ENCODE results near the gene WFDC2. TPM values are rescaled to one million over a fixed set of nuclear protein-coding genes. Genes with fewer than 3 reads are reported as not detected.

The WFDC2 gene
- total RNA-seq (2012; rRNA removed), result not detected in 2 replicates
- not detected in 2 replicates for polyA plus RNA-seq (2012; rRNA removed)
- not detected in 2 replicates for polyA plus RNA-seq (2012; cell fraction: cytosol; rRNA removed)
- not detected in 2 replicates for polyA plus RNA-seq (2012; cell fraction: nucleus; rRNA removed; ENCODE audit: low replicate concordance)
- percentile 7 among the genes with signal in this experiment for Bru-seq, nascent RNA
- percentile 12 among the genes with signal in this experiment for BruChase-seq, experiment 1, labeled RNA remaining after a 6-hour chase
- not detected for BruChase-seq, experiment 2, labeled RNA remaining after a 2-hour chase
- long read RNA-seq, result 0 reads

- H3K23ac ChIP-seq (ENCODE audit: low read depth, low read length), result no peak within 1 kb of the TSS
- TF ChIP-seq USF2 (IDR thresholded peaks at IDR 0.05; ENCODE audit: low read depth, low read length), result no peak
- DNase-seq, result no peak
- H3K9me3 ChIP-seq (ENCODE audit: control insufficient read depth, insufficient read depth, low read length), result no peaks in the 10 kb centered on the region
- no peak within 1 kb of the TSS for H2BK120ac ChIP-seq (ENCODE audit: low read depth, low read length)
- peak within 1 kb of the TSS; percentile 62; the same call in 1 of the 2 replicates for H3K4me2 ChIP-seq (ENCODE audit: low read depth, low read length)
- H2BK5ac ChIP-seq (ENCODE audit: low read depth, low read length, poor library complexity, severe bottlenecking), result no peak within 1 kb of the TSS
- no peak within 1 kb of the TSS for H3K27ac ChIP-seq (ENCODE audit: insufficient read depth, low read length)
- POLR2A ChIA-PET (ENCODE audit: unreplicated experiment), result no interaction called here
- peak within 1 kb of the TSS; percentile 78 for H2AFZ ChIP-seq (replicated peaks; ENCODE audit: low read length, poor library complexity)
- intact Hi-C loops (cut with micrococcal nuclease), result no loop called here
- H3K4me1 ChIP-seq (ENCODE audit: control insufficient read depth, insufficient read depth, low read length), result no peaks in the 10 kb centered on the region; the same call in 1 of the 2 replicates
- no peak within 1 kb of the TSS for H3K9ac ChIP-seq (ENCODE audit: low read depth, low read length)
- CTCF ChIA-PET, result interaction anchor here (0.8 kb wide), 1 partner anchor 426 kb away, joined by 3 read pairs; no protein-coding TSS in a partner anchor
- no peaks in the 10 kb centered on the region for H4K20me1 ChIP-seq (ENCODE audit: insufficient read depth, low read length)
- BruUV-seq (replicated peaks), result no TSS peak
- H4K8ac ChIP-seq (ENCODE audit: low read depth in 2 of 2, low read length in 2 of 2), result no peak within 1 kb of the TSS
- H2BK15ac ChIP-seq (ENCODE audit: low read depth, low read length), result no peak within 1 kb of the TSS
- in situ Hi-C loops (cut with MboI; ENCODE audit: low sequenced_read_pairs), result no loop called here
- H3K79me1 ChIP-seq (ENCODE audit: low read depth in 1 of 2, low read length in 2 of 2), result no peaks in the 10 kb centered on the region
- WGBS, 2 experiments (ENCODE audit: extremely low coverage in 2 of 2, insufficient read length in 1 of 2), result 3% methylated on average over 16 of the region's 54 CpGs; no CpG with 5 or more reads in 1 of the 2 experiments
- H4K5ac ChIP-seq (ENCODE audit: low read depth, low read length), result no peak within 1 kb of the TSS
- H4K91ac ChIP-seq (ENCODE audit: insufficient read depth, low read depth, low read length), result no peak within 1 kb of the TSS
- H3K36me3 ChIP-seq (ENCODE audit: control insufficient read depth, insufficient read depth, low read length), result no peaks in the 10 kb centered on the region
- H3K18ac ChIP-seq (ENCODE audit: low read depth, low read length), result no peak within 1 kb of the TSS
- no peak within 1 kb of the TSS for H3K4ac ChIP-seq (ENCODE audit: low read depth, low read length)
- H3K27me3 ChIP-seq (ENCODE audit: control insufficient read depth, insufficient read depth, low read length), result peaks cover 43% of the 10 kb centered on the region
- peak within 1 kb of the TSS; percentile 65 for H2AK9ac ChIP-seq (replicated peaks; ENCODE audit: low read depth, low read length, poor library complexity)
- no peak within 1 kb of the TSS for H3K14ac ChIP-seq (replicated peaks; ENCODE audit: low read depth, low read length)
- peak within 1 kb of the TSS; percentile 7; the same call in 1 of the 2 replicates for H3K4me3 ChIP-seq (ENCODE audit: insufficient read depth, low read depth, low read length)
- no peak for ATAC-seq (ENCODE audit: low read depth)
- H3K9me1 ChIP-seq (ENCODE audit: insufficient read depth, low read length), result no peaks in the 10 kb centered on the region
- dilution Hi-C loops (cut with HindIII; ENCODE audit: low sequenced_read_pairs, unreplicated experiment), result no loop called here
- H3K56ac ChIP-seq (ENCODE audit: extremely low read depth, insufficient read depth, low read length), result no peak within 1 kb of the TSS
- no peak within 1 kb of the TSS for H2BK20ac ChIP-seq (ENCODE audit: low read depth, low read length)
- no peak within 1 kb of the TSS for H2AK5ac ChIP-seq (ENCODE audit: low read depth, low read length)
Measured at GRCh38 chr20:45469336-45470261, at the start of gene WFDC2. Gene WFDC2, plus strand, starts transcription at chr20:45469753. Its CDS starts 29 bp downstream, at chr20:45469782.

Data from IMR-90 (cell line).